ENCODE measurements around the gene CCDC183. TPM values are rescaled to one million over a fixed set of nuclear protein-coding genes. Genes with fewer than 3 reads are reported as not detected.
"Not testable (repeated sequence)": the region's sequence is repeated elsewhere in the genome, so short reads cannot be mapped to it uniquely, and the experiment has no call there.

The CCDC183 gene
- total RNA-seq, 1 experiment from 2014 or later, result 4.2 TPM

DNA sequence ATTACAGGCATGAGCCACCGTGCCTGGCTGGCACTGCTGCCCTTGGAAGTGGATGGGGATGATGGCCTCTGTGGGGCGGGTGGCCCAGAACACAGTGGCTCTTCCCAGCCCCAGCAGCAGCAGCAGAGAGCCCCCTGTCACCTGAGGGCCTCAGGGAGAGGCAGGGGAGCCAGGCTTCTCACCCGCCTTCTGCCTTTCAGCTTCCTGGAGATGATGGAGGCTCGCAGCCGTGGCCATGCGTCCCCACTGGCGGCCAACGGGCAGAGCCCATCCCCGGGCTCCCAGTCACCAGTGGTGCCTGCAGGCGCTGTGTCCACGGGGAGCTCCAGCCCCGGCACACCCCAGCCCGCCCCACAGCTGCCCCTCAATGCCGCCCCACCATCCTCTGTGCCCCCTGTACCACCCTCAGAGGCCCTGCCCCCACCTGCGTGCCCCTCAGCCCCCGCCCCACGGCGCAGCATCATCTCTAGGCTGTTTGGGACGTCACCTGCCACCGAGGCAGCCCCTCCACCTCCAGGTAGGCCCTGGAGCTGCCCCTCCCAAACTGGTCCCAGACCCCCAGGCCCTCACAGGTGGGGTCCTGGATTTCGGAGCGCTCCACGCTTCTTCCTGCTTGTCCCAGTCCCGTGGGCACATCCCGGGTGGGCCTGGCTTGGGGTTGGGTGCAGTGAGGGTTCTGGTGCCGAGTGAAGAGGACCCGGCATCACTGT, 41.2 kb downstream of the CCDC183 start:
- no peaks in the 10 kb centered on the region for H3K27me3 ChIP-seq (replicated peaks; ENCODE audit: control insufficient read depth, insufficient read depth, low read length)
- no peak overlapping the region for H3K27ac Mint-ChIP-seq (ENCODE audit: unreplicated experiment)
- H3K36me3 ChIP-seq (ENCODE audit: control insufficient read depth, insufficient read depth, low read length), result peaks cover 1% of the 10 kb centered on the region
- H3K4me1 ChIP-seq, result peaks cover 16% of the 10 kb centered on the region
- H3K9me3 Mint-ChIP-seq (ENCODE audit: unreplicated experiment), result no peaks in the 10 kb centered on the region
- CTCF ChIA-PET, result no interaction called here
- H3K4me1 Mint-ChIP-seq (ENCODE audit: low read depth, unreplicated experiment), result peaks cover 8% of the 10 kb centered on the region
- H3K36me3 Mint-ChIP-seq (ENCODE audit: insufficient read depth, unreplicated experiment), result peaks cover 80% of the 10 kb centered on the region
- no TSS peak for BruUV-seq (replicated peaks)
- no peak overlapping the region for H3K4me3 ChIP-seq (ENCODE audit: low read depth, low read length)
- POLR2A ChIA-PET, result no interaction called here
- H3K27me3 Mint-ChIP-seq (ENCODE audit: insufficient read depth, unreplicated experiment), result no peaks in the 10 kb centered on the region
- intact Hi-C loops (cut with micrococcal nuclease; ENCODE audit: unreplicated experiment), result no loop called here
- TF ChIP-seq, protein P1, sequence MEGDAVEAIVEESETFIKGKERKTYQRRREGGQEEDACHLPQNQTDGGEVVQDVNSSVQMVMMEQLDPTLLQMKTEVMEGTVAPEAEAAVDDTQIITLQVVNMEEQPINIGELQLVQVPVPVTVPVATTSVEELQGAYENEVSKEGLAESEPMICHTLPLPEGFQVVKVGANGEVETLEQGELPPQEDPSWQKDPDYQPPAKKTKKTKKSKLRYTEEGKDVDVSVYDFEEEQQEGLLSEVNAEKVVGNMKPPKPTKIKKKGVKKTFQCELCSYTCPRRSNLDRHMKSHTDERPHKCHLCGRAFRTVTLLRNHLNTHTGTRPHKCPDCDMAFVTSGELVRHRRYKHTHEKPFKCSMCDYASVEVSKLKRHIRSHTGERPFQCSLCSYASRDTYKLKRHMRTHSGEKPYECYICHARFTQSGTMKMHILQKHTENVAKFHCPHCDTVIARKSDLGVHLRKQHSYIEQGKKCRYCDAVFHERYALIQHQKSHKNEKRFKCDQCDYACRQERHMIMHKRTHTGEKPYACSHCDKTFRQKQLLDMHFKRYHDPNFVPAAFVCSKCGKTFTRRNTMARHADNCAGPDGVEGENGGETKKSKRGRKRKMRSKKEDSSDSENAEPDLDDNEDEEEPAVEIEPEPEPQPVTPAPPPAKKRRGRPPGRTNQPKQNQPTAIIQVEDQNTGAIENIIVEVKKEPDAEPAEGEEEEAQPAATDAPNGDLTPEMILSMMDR (IDR thresholded peaks at IDR 0.05; ENCODE audit: insufficient read depth in 1 of 2, low read depth in 1 of 2, low read length in 1 of 2, severe bottlenecking in 1 of 2, unreplicated experiment in 1 of 2), result no peak
- H3K9me3 ChIP-seq, result no peaks in the 10 kb centered on the region
- no peak for DNase-seq
- H3K4me3 Mint-ChIP-seq (ENCODE audit: unreplicated experiment), result no peak overlapping the region

DNA sequence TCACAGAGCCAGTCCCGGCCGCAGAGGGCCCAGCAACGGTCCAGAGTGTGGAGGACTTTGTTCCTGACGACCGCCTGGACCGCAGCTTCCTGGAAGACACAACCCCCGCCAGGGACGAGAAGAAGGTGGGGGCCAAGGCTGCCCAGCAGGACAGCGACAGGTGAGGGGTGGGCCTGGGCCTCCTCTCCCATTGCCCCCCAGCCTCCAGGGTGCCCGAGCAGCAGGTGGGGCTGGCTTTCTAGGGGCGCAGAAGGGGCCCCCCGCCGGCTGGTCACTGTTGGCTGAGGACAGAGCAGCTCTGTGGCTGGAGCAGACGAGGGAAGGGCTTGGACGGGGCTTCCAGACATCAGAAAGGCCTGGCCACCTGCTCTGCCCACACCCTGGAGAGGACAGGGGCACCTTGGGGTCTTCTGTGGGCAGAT, 41.7 kb downstream of the CCDC183 start:
- POLR2A ChIA-PET; H3K4me3 Mint-ChIP-seq (ENCODE audit: unreplicated experiment); H3K27me3 Mint-ChIP-seq (ENCODE audit: insufficient read depth, unreplicated experiment); intact Hi-C loops (cut with micrococcal nuclease; ENCODE audit: unreplicated experiment); H3K4me1 Mint-ChIP-seq (ENCODE audit: low read depth, unreplicated experiment); CTCF ChIA-PET; H3K9me3 ChIP-seq; H3K9me3 Mint-ChIP-seq (ENCODE audit: unreplicated experiment); BruUV-seq (replicated peaks); H3K36me3 ChIP-seq (ENCODE audit: control insufficient read depth, insufficient read depth, low read length); H3K27me3 ChIP-seq (replicated peaks; ENCODE audit: control insufficient read depth, insufficient read depth, low read length); DNase-seq; H3K4me3 ChIP-seq (ENCODE audit: low read depth, low read length); H3K27ac Mint-ChIP-seq (ENCODE audit: unreplicated experiment): not testable (repeated sequence)
- peaks cover 81% of the 10 kb centered on the region for H3K36me3 Mint-ChIP-seq (ENCODE audit: insufficient read depth, unreplicated experiment)
- peaks cover 20% of the 10 kb centered on the region for H3K4me1 ChIP-seq

DNA sequence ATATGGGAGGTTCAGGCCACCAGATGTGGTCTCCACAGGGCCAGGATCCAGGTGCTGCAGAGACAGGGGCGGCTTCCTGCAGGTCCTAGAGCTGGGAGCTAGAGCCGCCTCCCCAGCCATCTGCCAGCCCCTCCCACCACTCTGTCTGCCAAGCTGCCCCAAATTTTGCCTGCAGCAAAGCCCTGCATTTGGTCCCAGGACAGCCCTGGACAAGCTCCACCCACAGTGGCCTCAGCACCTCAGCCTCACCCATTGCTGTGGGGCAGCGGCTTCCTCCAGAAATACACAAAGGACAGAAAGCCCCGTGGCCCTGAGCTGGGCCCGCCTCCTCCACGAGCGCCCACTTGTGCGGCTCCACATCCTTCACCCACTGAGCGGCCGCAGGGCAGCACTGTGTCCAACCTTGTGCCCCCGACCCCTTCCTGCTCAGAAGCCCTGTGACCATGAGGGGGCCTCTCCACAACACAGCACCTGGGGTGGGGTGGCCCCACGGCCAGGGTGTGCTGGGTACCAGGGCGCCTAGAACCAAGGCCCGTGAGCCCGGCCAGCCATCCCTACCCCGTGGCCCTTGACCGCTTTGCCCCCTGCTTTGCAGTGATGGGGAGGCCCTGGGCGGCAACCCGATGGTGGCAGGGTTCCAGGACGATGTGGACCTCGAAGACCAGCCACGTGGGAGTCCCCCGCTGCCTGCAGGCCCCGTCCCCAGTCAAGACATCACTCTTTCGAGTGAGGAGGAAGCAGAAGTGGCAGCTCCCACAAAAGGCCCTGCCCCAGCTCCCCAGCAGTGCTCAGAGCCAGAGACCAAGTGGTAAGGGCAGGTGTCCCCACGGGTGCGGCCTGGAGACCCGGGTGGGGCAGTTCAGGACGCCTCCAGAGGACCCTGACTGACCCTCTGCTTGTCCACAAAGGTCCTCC, 42.4 kb downstream of the CCDC183 start:
- Histone ChIP-seq H3K9me3 (no peaks in the 10 kb centered on the region), H3K27me3 (replicated peaks; ENCODE audit: control insufficient read depth, insufficient read depth, low read length) (no peaks in the 10 kb centered on the region), H3K4me3 (ENCODE audit: low read depth, low read length) (no peak overlapping the region), H3K36me3 (ENCODE audit: control insufficient read depth, insufficient read depth, low read length) (peaks cover 1% of the 10 kb centered on the region; the same call in 1 of the 2 replicates), H3K4me1 (peaks cover 25% of the 10 kb centered on the region)
- Mint-ChIP-seq H3K4me3 (ENCODE audit: unreplicated experiment) (no peak overlapping the region), H3K9me3 (ENCODE audit: unreplicated experiment) (no peaks in the 10 kb centered on the region), H3K27me3 (ENCODE audit: insufficient read depth, unreplicated experiment) (no peaks in the 10 kb centered on the region), H3K4me1 (ENCODE audit: low read depth, unreplicated experiment) (peaks cover 8% of the 10 kb centered on the region), H3K36me3 (ENCODE audit: insufficient read depth, unreplicated experiment) (peaks cover 84% of the 10 kb centered on the region), H3K27ac (ENCODE audit: unreplicated experiment) (no peak overlapping the region)
- CTCF ChIA-PET, result no interaction called here
- BruUV-seq (replicated peaks), result no TSS peak
- POLR2A ChIA-PET, result no interaction called here
- intact Hi-C loops (cut with micrococcal nuclease; ENCODE audit: unreplicated experiment), result no loop called here
- no peak for DNase-seq
- TF ChIP-seq, protein P1 (IDR thresholded peaks at IDR 0.05; ENCODE audit: insufficient read depth in 1 of 2, low read depth in 1 of 2, low read length in 1 of 2, severe bottlenecking in 1 of 2, unreplicated experiment in 1 of 2), result no peak

All from Caco-2 (cell line).